K562 (cell line): Measurements from ENCODE around the gene AKAP13. TPM values are rescaled to one million over a fixed set of nuclear protein-coding genes. Genes with fewer than 3 reads are reported as not detected.

Experiments used
- ATAC-seq: fragments of 200-7000 bp; cut with Tn5 transposase; 3 replicates; pipeline ENCODE4 v1.9.1; 2020; ENCODE audit warnings: moderate library complexity
- BruUV-seq: library from RNA; stranded (reverse); fragments of 400-500 nt; replicated peaks from 2 replicates; lab custom pipeline; 2021; lab: Mats Ljungman, UMichigan
- CTCF ChIA-PET: fragments of 300-600 bp; formaldehyde crosslinking; extraction: SDS; loops from one replicate; lab custom pipeline; 2021; ENCODE audit warnings: low intra/inter-chr PET ratio; lab: Yijun Ruan, JAX
- POLR2A ChIA-PET: fragments of 300-600, 350-650 bp; sonication (Branson Sonifier 250); formaldehyde crosslinking; extraction: SDS; loops from one replicate; lab custom pipeline; 2021; ENCODE audit warnings: antibody characterized with exemption, inconsistent platforms; lab: Yijun Ruan, JAX
- DNase-seq, 4 experiments: peaks; one replicate each; pipeline versions ENCODE4 v3.0.0 to v3.0.0-alpha.2; 2011 to 2018; ENCODE audit warnings: low spot score in 3 of 4, mixed read lengths in 3 of 4; ENCODE audit errors: extremely low read depth in 1 of 4
- FAIRE-seq: peaks from 2 replicates; lab custom pipeline; 2011; peaks lifted over from hg19 to GRCh38; lab: Jason Lieb, UNC
- H2AFZ ChIP-seq: 2 replicates; pipeline ENCODE4 v1.6.0; 2011; ENCODE audit warnings: low read depth, low read length, control low read depth, inconsistent platforms
- H3K27ac ChIP-seq: fragments of 200-600 bp; 3 replicates; pipeline ENCODE4 v1.8.0; 2011; ENCODE audit warnings: low read depth, mild to moderate bottlenecking, control low read depth, inconsistent platforms, low read length, moderate library complexity, mixed read lengths; ENCODE audit errors: extremely low read depth
- H3K27me3 ChIP-seq, 2 experiments: fragments of 300-600 bp in 1 of 2; 2 replicates in 1 of 2; 3 replicates in 1 of 2; pipeline versions ENCODE4 v1.6.0 to v1.8.0; 2011; ENCODE audit warnings: inconsistent platforms in 2 of 2, low read length in 2 of 2, mild to moderate bottlenecking in 1 of 2, mixed read lengths in 1 of 2, moderate library complexity in 1 of 2; ENCODE audit not compliant: control insufficient read depth in 2 of 2, insufficient read depth in 2 of 2
- H3K36me3 ChIP-seq: fragments of 300-600 bp; 3 replicates; pipeline ENCODE4 v1.8.0; 2011; ENCODE audit warnings: mild to moderate bottlenecking, low read length, inconsistent platforms; ENCODE audit not compliant: control insufficient read depth, insufficient read depth
- H3K4me1 ChIP-seq, 2 experiments: fragments of 200-600 bp in 1 of 2; replicated peaks in 1 of 2; 2 replicates in 1 of 2; 3 replicates in 1 of 2; pipeline versions ENCODE4 v1.5.1 to v1.8.0; 2011; ENCODE audit warnings: inconsistent platforms in 2 of 2, low read length in 2 of 2, mild to moderate bottlenecking in 1 of 2, mixed read lengths in 1 of 2, moderate library complexity in 1 of 2; ENCODE audit not compliant: control insufficient read depth in 2 of 2, insufficient read depth in 2 of 2
- H3K4me2 ChIP-seq: 2 replicates; pipeline ENCODE4 v1.6.1; 2011; ENCODE audit warnings: low read length, control low read depth, inconsistent platforms, mixed read lengths; ENCODE audit not compliant: insufficient read depth
- H3K4me3 ChIP-seq: fragments of 200-600 bp; sonication (generic), shearing (Covaris generic); 2 replicates; pipeline ENCODE4 v1.5.1; 2016; ENCODE audit warnings: control low read depth, inconsistent platforms
- H3K79me2 ChIP-seq: fragments of 200-600 bp; 3 replicates; pipeline ENCODE4 v1.8.0; 2011; ENCODE audit warnings: low read length, inconsistent platforms; ENCODE audit not compliant: control insufficient read depth, insufficient read depth
- H3K9ac ChIP-seq, 2 experiments: 2 replicates each; pipeline versions ENCODE4 v1.6.0 to v1.6.1; 2011; ENCODE audit warnings: low read depth in 2 of 2, low read length in 2 of 2, control low read depth in 1 of 2, inconsistent platforms in 1 of 2, mild to moderate bottlenecking in 1 of 2, mixed read lengths in 1 of 2; ENCODE audit not compliant: insufficient read depth in 1 of 2
- H3K9me1 ChIP-seq: one replicate; pipeline ENCODE4 v1.6.0; 2011; ENCODE audit warnings: inconsistent platforms, mild to moderate bottlenecking, low read length, moderate library complexity; ENCODE audit not compliant: control insufficient read depth, insufficient read depth
- H3K9me3 ChIP-seq: replicated peaks from 2 replicates; pipeline ENCODE4 v1.5.1; 2011; ENCODE audit warnings: low read depth, low read length, inconsistent platforms; ENCODE audit not compliant: control insufficient read depth, insufficient read depth
- H4K20me1 ChIP-seq: replicated peaks from 2 replicates; pipeline ENCODE4 v1.6.1; 2011; ENCODE audit warnings: low read length, inconsistent platforms, mixed read lengths; ENCODE audit not compliant: control insufficient read depth, insufficient read depth
- ARID4B ChIP-seq: sonication (generic); formaldehyde crosslinking; IDR thresholded peaks from 2 replicates; pipeline ENCODE4 v1.8.0; 2022; ENCODE audit warnings: mild to moderate bottlenecking, missing genetic modification reagents
- ATF2 ChIP-seq: sonication (generic); formaldehyde crosslinking; IDR thresholded peaks from 2 replicates; pipeline ENCODE4 v1.8.1; 2022; ENCODE audit warnings: missing genetic modification reagents
- CGGBP1 ChIP-seq: fragments of 250-450 bp; sonication (Bioruptor Pico); IDR thresholded peaks from 2 replicates; pipeline ENCODE4 v1.9.0; 2021; ENCODE audit warnings: mild to moderate bottlenecking
- CREB3 ChIP-seq: fragments of 450-650 bp; conservative IDR thresholded peaks from 2 replicates; pipeline ENCODE4 v1.6.1; 2016; ENCODE audit warnings: missing genetic modification characterization, low read depth, mild to moderate bottlenecking, missing compliant biosample characterization, moderate library complexity
- CSDE1 ChIP-seq, 2 experiments: fragments of 450-650 bp; IDR thresholded peaks; 2 replicates each; pipeline ENCODE4 v1.6.1; 2016; ENCODE audit warnings: mild to moderate bottlenecking in 1 of 2
- MAX ChIP-seq: sonication (generic); formaldehyde crosslinking; IDR thresholded peaks from 2 replicates; pipeline ENCODE4 v1.9.0; 2022; ENCODE audit warnings: mild to moderate bottlenecking, missing genetic modification reagents
- NR2F6 ChIP-seq: fragments of 450-650 bp; formaldehyde crosslinking; IDR thresholded peaks from 2 replicates; pipeline ENCODE4 v1.4.0; 2020; ENCODE audit warnings: mild to moderate bottlenecking
- PHF8 ChIP-seq: fragments of 200-600 bp; sonication (generic); IDR thresholded peaks from 2 replicates; pipeline ENCODE4 v1.6.1; 2012; ENCODE audit warnings: mixed run types, mild to moderate bottlenecking, inconsistent platforms, low read length, moderate library complexity, borderline replicate concordance
- POLR2A ChIP-seq: fragments of 450-650 bp; conservative IDR thresholded peaks from 2 replicates; pipeline ENCODE4 v1.6.1; 2016
- RBM17 ChIP-seq: fragments of 200-400 bp; formaldehyde crosslinking; IDR thresholded peaks from 2 replicates; pipeline ENCODE4 v1.6.1; 2017; ENCODE audit warnings: low read depth, mild to moderate bottlenecking, low read length, borderline replicate concordance
- SAFB2 ChIP-seq: fragments of 200-400 bp; formaldehyde crosslinking; IDR thresholded peaks from 2 replicates; pipeline ENCODE4 v1.6.1; 2018; ENCODE audit warnings: borderline replicate concordance, low read length, low read depth, moderate library complexity; ENCODE audit not compliant: severe bottlenecking
- SREBF1 ChIP-seq: fragments of 150-350 bp; IDR thresholded peaks from 2 replicates; pipeline ENCODE4 v1.6.1; 2014; ENCODE audit warnings: antibody characterized with exemption, low read depth, low read length, borderline replicate concordance
- YY1 ChIP-seq, 3 experiments: IDR thresholded peaks; 2 replicates each; pipeline ENCODE4 v1.6.1; 2011; ENCODE audit warnings: low read length in 2 of 3, mild to moderate bottlenecking in 2 of 3, moderate library complexity in 2 of 3, borderline replicate concordance in 1 of 3, control low read depth in 1 of 3, low read depth in 1 of 3; ENCODE audit not compliant: insufficient read depth in 3 of 3, insufficient replicate concordance in 2 of 3, control insufficient read depth in 1 of 3, insufficient read length in 1 of 3; ENCODE audit errors: extremely low read depth in 1 of 3
- ZNF444 ChIP-seq: fragments of 250-450 bp; sonication (Bioruptor Pico); IDR thresholded peaks from 2 replicates; pipeline ENCODE4 v1.4.0; 2020; ENCODE audit warnings: mild to moderate bottlenecking, moderate library complexity
- ZNF583 ChIP-seq: fragments of 250-450 bp; sonication (Bioruptor Pico); IDR thresholded peaks from 2 replicates; pipeline ENCODE4 v1.4.0; 2020
- WGBS: fragments of 100-300 bp; shearing (Covaris generic); methylation state at CpG from one replicate; pipeline ENCODE4 v1.1.6; 2016; ENCODE audit warnings: low coverage, mixed read lengths; ENCODE audit not compliant: insufficient coverage; ENCODE audit errors: missing lambda C conversion rate; 5-methylcytosine and 5-hydroxymethylcytosine counted together
- in situ Hi-C: fragments of 300-500 bp; cut with MboI; formaldehyde crosslinking; loops from 4 replicates; pipeline ENCODE4 v1.15.0; 2018; ENCODE audit warnings: inconsistent platforms, mixed read lengths
- intact Hi-C: fragments of 100-400 bp; cut with micrococcal nuclease; formaldehyde crosslinking; loops from 2 replicates; pipeline ENCODE4 v1.14.2; 2022
- polyA plus RNA-seq, 8 experiments: library from polyadenylated mRNA; depleted of rRNA in 4 of 8; stranded (reverse) in 5 of 8; unstranded in 3 of 8; fragments of >200 nt; fragmentation: Nextera tagmentation in 2 of 8; fragmentation: Illumina TruSeq in 1 of 8; extraction: Ambion mirVana in 2 of 8; extraction: Trizol in 1 of 8; gene quantifications; 2 replicates each; pipeline versions ENCODE4 v1.2.1 to v1.2.3, GENCODE V29; 2011 to 2014; ENCODE audit warnings: inconsistent platforms in 1 of 8, missing spikeins in 1 of 8
- total RNA-seq, 7 experiments: library from RNA; depleted of rRNA in 6 of 7; stranded (reverse); fragments of >200 nt in 6 of 7; fragmentation: Illumina TruSeq in 2 of 7; extraction: Trizol in 2 of 7; gene quantifications; 2 replicates each; pipeline versions ENCODE4 v1.2.1 to v1.2.3, GENCODE V29; 2011 to 2021; ENCODE audit warnings: low replicate concordance in 1 of 7

The AKAP13 gene
- total and polyA plus RNA-seq, 9 of the 15 experiments (the other 6 are each of a cell fraction or from before 2014, with no cell fraction given), result 0.03 to 1.7 (median 0.42) TPM

- no TSS peak for BruUV-seq
- H3K4me1 ChIP-seq, result no peaks in the 10 kb centered on the region
- no peaks in the 10 kb centered on the region for H3K79me2 ChIP-seq
- H3K9ac ChIP-seq, result no peak overlapping the region
- DNase-seq (no peak), ATAC-seq (no peak), FAIRE-seq (no peak)
- no peaks in the 10 kb centered on the region for H3K9me3 ChIP-seq
- no peaks in the 10 kb centered on the region for H3K36me3 ChIP-seq
- POLR2A ChIA-PET, result interaction anchor here (0.6 kb wide), 1 partner anchor 22 kb away, joined by 4 read pairs; no protein-coding TSS in a partner anchor
- CTCF ChIA-PET, result no interaction called here
- no peak overlapping the region for H3K4me3 ChIP-seq
- H3K27me3 ChIP-seq, result peaks cover 8 to 35% of the 10 kb centered on the region in 2 experiments; a peak in 3 of 5 replicates
- no peak overlapping the region for H3K27ac ChIP-seq
- H2AFZ ChIP-seq, result no peak overlapping the region
- no peaks in the 10 kb centered on the region; the same call in 1 of the 2 replicates for H4K20me1 ChIP-seq
- WGBS, result 2% methylated on average over 4 of the region's 4 CpGs
- in situ Hi-C loops, result no loop called here
- intact Hi-C loops, result no loop called here
- H3K4me2 ChIP-seq, result no peak overlapping the region
- H3K9me1 ChIP-seq, result peaks cover 3% of the 10 kb centered on the region
- TF ChIP-seq ZNF583 (no peak), POLR2A (no peak), YY1 (IDR thresholded peaks at IDR 0.05; ENCODE audit: borderline replicate concordance in 1 of 3, control insufficient read depth in 1 of 3, extremely low read depth in 1 of 3, insufficient read depth in 3 of 3, insufficient read length in 1 of 3, insufficient replicate concordance in 2 of 3, low read depth in 1 of 3, low read length in 2 of 3) (no peak), MAX (no peak), CSDE1 (IDR thresholded peaks at IDR 0.05) (no peak), PHF8 (no peak), ARID4B (CRISPR knock-in tag) (no peak), NR2F6 (CRISPR knock-in tag) (no peak), SAFB2 (no peak), CREB3 (tag) (no peak), ZNF444 (CRISPR knock-in tag) (no peak), SREBF1 (no peak), ATF2 (CRISPR knock-in tag) (no peak), RBM17 (no peak), CGGBP1 (no peak)
Measured at GRCh38 chr15:85755942-85756341, 375.5 kb downstream of the AKAP13 start.
